22Rv1 (cell line): ENCODE measurements around the gene CACNA1E.

Experiments
- ZFX ChIP-seq: fragments of 450-650 bp; IDR thresholded peaks from 2 replicates; pipeline ENCODE4 v1.6.1; 2017; ENCODE audit warnings: antibody characterized with exemption, borderline replicate concordance
- TF ChIP-seq, protein P1 (sequence below): fragments of 450-650 bp; IDR thresholded peaks from 2 replicates; pipeline ENCODE4 v1.5.1; 2017; ENCODE audit warnings: mild to moderate bottlenecking

DNA sequence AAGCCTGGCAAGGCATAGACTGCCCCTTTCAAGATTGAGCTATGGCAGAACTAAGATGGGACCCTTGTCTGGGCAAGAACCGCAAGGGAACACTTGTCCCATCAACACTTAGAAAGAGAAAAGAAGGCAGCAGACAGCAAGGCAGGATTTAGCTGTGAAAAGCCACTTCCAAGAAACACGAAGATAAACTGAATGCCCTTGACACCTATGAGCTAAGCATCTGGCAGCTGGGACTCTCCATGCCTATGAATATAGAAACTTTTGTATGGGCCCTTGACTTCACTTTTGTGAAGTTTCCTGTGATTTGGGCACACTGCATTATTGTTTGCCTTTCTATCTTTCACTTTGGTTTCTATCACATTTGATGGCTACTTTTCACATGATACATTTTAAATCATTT, 24.9 kb upstream of the CACNA1E start:
- TF ChIP-seq, protein P1, sequence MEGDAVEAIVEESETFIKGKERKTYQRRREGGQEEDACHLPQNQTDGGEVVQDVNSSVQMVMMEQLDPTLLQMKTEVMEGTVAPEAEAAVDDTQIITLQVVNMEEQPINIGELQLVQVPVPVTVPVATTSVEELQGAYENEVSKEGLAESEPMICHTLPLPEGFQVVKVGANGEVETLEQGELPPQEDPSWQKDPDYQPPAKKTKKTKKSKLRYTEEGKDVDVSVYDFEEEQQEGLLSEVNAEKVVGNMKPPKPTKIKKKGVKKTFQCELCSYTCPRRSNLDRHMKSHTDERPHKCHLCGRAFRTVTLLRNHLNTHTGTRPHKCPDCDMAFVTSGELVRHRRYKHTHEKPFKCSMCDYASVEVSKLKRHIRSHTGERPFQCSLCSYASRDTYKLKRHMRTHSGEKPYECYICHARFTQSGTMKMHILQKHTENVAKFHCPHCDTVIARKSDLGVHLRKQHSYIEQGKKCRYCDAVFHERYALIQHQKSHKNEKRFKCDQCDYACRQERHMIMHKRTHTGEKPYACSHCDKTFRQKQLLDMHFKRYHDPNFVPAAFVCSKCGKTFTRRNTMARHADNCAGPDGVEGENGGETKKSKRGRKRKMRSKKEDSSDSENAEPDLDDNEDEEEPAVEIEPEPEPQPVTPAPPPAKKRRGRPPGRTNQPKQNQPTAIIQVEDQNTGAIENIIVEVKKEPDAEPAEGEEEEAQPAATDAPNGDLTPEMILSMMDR, result no peak
- TF ChIP-seq ZFX, result no peak
